ENCODE data around the gene LRRC4C.

The LRRC4C gene

GRCh38 chr11:40421208-40421981 is 1038.1 kb downstream of the LRRC4C start:
- DNase-seq = no peak

- DNase-seq = no peak
These were observed 1041.8 kb downstream of the LRRC4C start for GRCh38 chr11:40417627-40418026.

- no peak for DNase-seq
These were observed 1052.1 kb downstream of the LRRC4C start for GRCh38 chr11:40407355-40407754.

GRCh38 chr11:40405614-40406013 is 1053.8 kb downstream of the LRRC4C start:
- DNase-seq = no peak

- no peak for DNase-seq
These were observed 1056.1 kb downstream of the LRRC4C start for GRCh38 chr11:40403321-40403720.

GRCh38 chr11:40401132-40401853 is 1058.2 kb downstream of the LRRC4C start:
- no peak for DNase-seq

GRCh38 chr11:40397141-40397540 is 1062.3 kb downstream of the LRRC4C start:
- DNase-seq = no peak

GRCh38 chr11:40393511-40393910 is 1065.9 kb downstream of the LRRC4C start:
- no peak for DNase-seq

GRCh38 chr11:40391679-40392078 is 1067.8 kb downstream of the LRRC4C start:
- DNase-seq = no peak

GRCh38 chr11:40388097-40388818 is 1071.2 kb downstream of the LRRC4C start:
- DNase-seq = no peak

- DNase-seq = no peak
These were observed 1072.0 kb downstream of the LRRC4C start for GRCh38 chr11:40387240-40387980.

GRCh38 chr11:40384991-40385390 is 1074.5 kb downstream of the LRRC4C start:
- DNase-seq = no peak

- DNase-seq = no peak
These were observed 1078.0 kb downstream of the LRRC4C start for GRCh38 chr11:40381481-40381880.

- no peak for DNase-seq
These were observed 1078.6 kb downstream of the LRRC4C start for GRCh38 chr11:40380835-40381234.

- DNase-seq = no peak
These were observed 1083.1 kb downstream of the LRRC4C start for GRCh38 chr11:40376331-40376730.

- DNase-seq = no peak
These were observed 1088.4 kb downstream of the LRRC4C start for GRCh38 chr11:40370821-40371616.

- DNase-seq = no peak
These were observed 1099.2 kb downstream of the LRRC4C start for GRCh38 chr11:40360206-40360798.

GRCh38 chr11:40354121-40354520 is 1105.3 kb downstream of the LRRC4C start:
- no peak for DNase-seq

- DNase-seq = no peak
These were observed 1118.5 kb downstream of the LRRC4C start for GRCh38 chr11:40340911-40341310.

GRCh38 chr11:40338739-40339138 is 1120.7 kb downstream of the LRRC4C start:
- DNase-seq = no peak

- no peak for DNase-seq
These were observed 1121.4 kb downstream of the LRRC4C start for GRCh38 chr11:40338062-40338461.

- DNase-seq = no peak
These were observed 1122.3 kb downstream of the LRRC4C start for GRCh38 chr11:40337118-40337517.

Data from right forelimb (tissue), 1 donor.